ENCODE data around the gene IFRD2. TPM values are rescaled to one million over a fixed set of nuclear protein-coding genes. Genes with fewer than 3 reads are reported as not detected.
"Not testable (repeated sequence)": the region's sequence is repeated elsewhere in the genome, so short reads cannot be mapped to it uniquely, and the experiment has no call there.

The IFRD2 gene
- total RNA-seq, 1 donor from 2014 or later: 40.2 TPM

GRCh38 chr3:50287262-50287661, 5.0 kb downstream of the IFRD2 start:
- Mint-ChIP-seq H3K4me3 (no peak overlapping the region), H3K4me1 (peaks cover 6% of the 10 kb centered on the region), H3K36me3 (peaks cover 1% of the 10 kb centered on the region), H3K27ac (no peak overlapping the region), H3K27me3 (ENCODE audit: low read depth) (no peaks in the 10 kb centered on the region), H3K9me3 (no peaks in the 10 kb centered on the region)
- no peak for TF ChIP-seq CTCF (IDR thresholded peaks at IDR 0.05; ENCODE audit: unreplicated experiment)
- no peak for DNase-seq (ENCODE audit: low spot score in 2 of 2, unreplicated experiment in 2 of 2)

GRCh38 chr3:50286322-50287227, 5.7 kb downstream of the IFRD2 start:
- H3K36me3 Mint-ChIP-seq: peaks cover 1% of the 10 kb centered on the region
- DNase-seq (ENCODE audit: low spot score in 2 of 2, unreplicated experiment in 2 of 2): no peak
- no peak overlapping the region for H3K4me3 Mint-ChIP-seq
- no peak overlapping the region for H3K27ac Mint-ChIP-seq
- TF ChIP-seq CTCF (IDR thresholded peaks at IDR 0.05; ENCODE audit: unreplicated experiment): no peak
- no peaks in the 10 kb centered on the region for H3K27me3 Mint-ChIP-seq (ENCODE audit: low read depth)
- H3K4me1 Mint-ChIP-seq: peaks cover 6% of the 10 kb centered on the region
- no peaks in the 10 kb centered on the region for H3K9me3 Mint-ChIP-seq

GRCh38 chr3:50284121-50284520, 8.1 kb downstream of the IFRD2 start:
- H3K27ac Mint-ChIP-seq; DNase-seq (ENCODE audit: low spot score in 2 of 2, unreplicated experiment in 2 of 2); H3K9me3 Mint-ChIP-seq; H3K4me3 Mint-ChIP-seq; H3K36me3 Mint-ChIP-seq; H3K27me3 Mint-ChIP-seq (ENCODE audit: low read depth); H3K4me1 Mint-ChIP-seq: not testable (repeated sequence)

GRCh38 chr3:50279255-50280016, 12.8 kb downstream of the IFRD2 start:
- TF ChIP-seq CTCF (IDR thresholded peaks at IDR 0.05; ENCODE audit: unreplicated experiment): no peak
- DNase-seq (ENCODE audit: low spot score in 2 of 2, unreplicated experiment in 2 of 2): no peak
- H3K4me1 Mint-ChIP-seq: no peaks in the 10 kb centered on the region
- no peak overlapping the region for H3K27ac Mint-ChIP-seq
- H3K36me3 Mint-ChIP-seq: peaks cover 9% of the 10 kb centered on the region
- H3K4me3 Mint-ChIP-seq: no peak overlapping the region
- H3K9me3 Mint-ChIP-seq: no peaks in the 10 kb centered on the region
- H3K27me3 Mint-ChIP-seq (ENCODE audit: low read depth): peaks cover 17% of the 10 kb centered on the region

- TF ChIP-seq CTCF (IDR thresholded peaks at IDR 0.05; ENCODE audit: unreplicated experiment): no peak
- Mint-ChIP-seq H3K27ac (no peak within 1 kb of the TSS), H3K4me1 (peaks cover 4% of the 10 kb centered on the region), H3K27me3 (ENCODE audit: low read depth) (peaks cover 23% of the 10 kb centered on the region), H3K4me3 (no peak within 1 kb of the TSS), H3K9me3 (no peaks in the 10 kb centered on the region), H3K36me3 (peaks cover 13% of the 10 kb centered on the region)
- DNase-seq (ENCODE audit: low spot score in 2 of 2, unreplicated experiment in 2 of 2): no peak
These were observed 13.4 kb downstream of the IFRD2 start, which contains the start of gene LSMEM2 for GRCh38 chr3:50278880-50279224. TSS of gene LSMEM2 (plus strand) at chr3:50279087. CDS start at chr3:50279114, 27 bp downstream.

Data from mesothelial cell of epicardium (in vitro differentiated cells).